Lung (tissue), 12 donors: ENCODE data around the gene ZBTB47. TPM values are rescaled to one million over a fixed set of nuclear protein-coding genes. Genes with fewer than 3 reads are reported as not detected.
A peak's percentile ranks its signal among the peaks of the same experiment; 100 is the strongest.

Source experiments
- ATAC-seq: fragments of 200-7000 bp; cut with Tn5 transposase; one replicate; pipeline ENCODE4 v1.9.1; 2020; ENCODE audit warnings: moderate number of reproducible peaks; ENCODE audit not compliant: insufficient read depth, low FRiP score
- DNase-seq, 3 donors: peaks; one replicate each; pipeline ENCODE4 v3.0.0-alpha.2; 2013 to 2017
- H3K27ac ChIP-seq, 2 donors: one replicate each; pipeline ENCODE4 v1.5.1; 2013; ENCODE audit warnings: mild to moderate bottlenecking in 2 of 2, moderate library complexity in 2 of 2, control low read depth in 1 of 2, inconsistent platforms in 1 of 2, low read depth in 1 of 2, low read length in 1 of 2
- H3K27me3 ChIP-seq, 3 donors: one replicate each; pipeline ENCODE4 v1.5.1; 2013; ENCODE audit warnings: low read length in 2 of 3; ENCODE audit not compliant: control insufficient read depth in 3 of 3, insufficient read depth in 3 of 3
- H3K36me3 ChIP-seq, 4 donors: one replicate each; pipeline ENCODE4 v1.5.1; 2013; ENCODE audit warnings: low read length in 4 of 4, mild to moderate bottlenecking in 1 of 4, moderate library complexity in 1 of 4; ENCODE audit not compliant: control insufficient read depth in 4 of 4, insufficient read depth in 4 of 4
- H3K4me1 ChIP-seq, 5 donors: one replicate each; pipeline ENCODE4 v1.5.1; 2013; ENCODE audit warnings: low read length in 5 of 5, mild to moderate bottlenecking in 2 of 5, moderate library complexity in 1 of 5; ENCODE audit not compliant: control insufficient read depth in 5 of 5, insufficient read depth in 5 of 5
- H3K4me3 ChIP-seq: one replicate; pipeline ENCODE4 v1.5.1; 2013; ENCODE audit warnings: mild to moderate bottlenecking, control low read depth, moderate library complexity
- H3K9ac ChIP-seq, 2 donors: one replicate each; pipeline ENCODE4 v1.5.1; 2013; ENCODE audit warnings: low read length in 2 of 2, control low read depth in 1 of 2; ENCODE audit not compliant: insufficient read depth in 1 of 2
- H3K9me3 ChIP-seq, 4 donors: one replicate each; pipeline ENCODE4 v1.5.1; 2013; ENCODE audit warnings: low read length in 3 of 4, mild to moderate bottlenecking in 1 of 4, moderate library complexity in 1 of 4; ENCODE audit not compliant: control insufficient read depth in 4 of 4, insufficient read depth in 3 of 4
- WGBS, 2 donors: extraction: QIAGEN DNeasy Blood & Tissue Kit; methylation state at CpG; one replicate each; pipeline ENCODE4 v1.1.7; 2013; 5-methylcytosine and 5-hydroxymethylcytosine counted together
- polyA plus RNA-seq, 2 donors: library from polyadenylated mRNA; stranded (reverse); fragments of 200-250 nt; gene quantifications; one replicate each; pipeline ENCODE4 v1.2.1, GENCODE V29; 2013
- total RNA-seq, 2 donors: library from RNA; depleted of rRNA in 1 of 2; stranded (reverse); fragments of >200 nt in 1 of 2; gene quantifications; one replicate each; pipeline ENCODE4 v1.2.1, GENCODE V29; 2014 to 2021
- TF ChIP-seq, protein P1 (sequence below): IDR thresholded peaks from 2 replicates; pipeline ENCODE4 v1.5.1; 2012; ENCODE audit warnings: mild to moderate bottlenecking; ENCODE audit errors: control extremely low read depth, extremely low read depth
- donor health status: control.
- donor health status: control.
- donor health status: Bipolar disorder and iron deficiency.
- donor health status: healthy.
- donor health status: DM: yes; HTN: yes; CAD: no.

The ZBTB47 gene
- total and polyA plus RNA-seq, 4 donors: 8.6 to 34.1 (median 15.8) TPM

GRCh38 chr3:42649783-42650182 is 3.7 kb upstream of the ZBTB47 start:
- DNase-seq (no peak), ATAC-seq (no peak)
- Histone ChIP-seq H3K27me3 (no peaks in the 10 kb centered on the region), H3K4me1 (peaks cover 0 to 23% (median 18%) of the 10 kb centered on the region in 5 donors), H3K36me3 (peaks cover 11 to 23% (median 16%) of the 10 kb centered on the region in 4 donors), H3K9me3 (no peaks in the 10 kb centered on the region), H3K9ac (no peak overlapping the region), H3K27ac (no peak overlapping the region), H3K4me3 (no peak overlapping the region)
- TF ChIP-seq, protein P1, sequence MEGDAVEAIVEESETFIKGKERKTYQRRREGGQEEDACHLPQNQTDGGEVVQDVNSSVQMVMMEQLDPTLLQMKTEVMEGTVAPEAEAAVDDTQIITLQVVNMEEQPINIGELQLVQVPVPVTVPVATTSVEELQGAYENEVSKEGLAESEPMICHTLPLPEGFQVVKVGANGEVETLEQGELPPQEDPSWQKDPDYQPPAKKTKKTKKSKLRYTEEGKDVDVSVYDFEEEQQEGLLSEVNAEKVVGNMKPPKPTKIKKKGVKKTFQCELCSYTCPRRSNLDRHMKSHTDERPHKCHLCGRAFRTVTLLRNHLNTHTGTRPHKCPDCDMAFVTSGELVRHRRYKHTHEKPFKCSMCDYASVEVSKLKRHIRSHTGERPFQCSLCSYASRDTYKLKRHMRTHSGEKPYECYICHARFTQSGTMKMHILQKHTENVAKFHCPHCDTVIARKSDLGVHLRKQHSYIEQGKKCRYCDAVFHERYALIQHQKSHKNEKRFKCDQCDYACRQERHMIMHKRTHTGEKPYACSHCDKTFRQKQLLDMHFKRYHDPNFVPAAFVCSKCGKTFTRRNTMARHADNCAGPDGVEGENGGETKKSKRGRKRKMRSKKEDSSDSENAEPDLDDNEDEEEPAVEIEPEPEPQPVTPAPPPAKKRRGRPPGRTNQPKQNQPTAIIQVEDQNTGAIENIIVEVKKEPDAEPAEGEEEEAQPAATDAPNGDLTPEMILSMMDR: no peak
- 71 to 83% methylated on average over 4 of the region's 4 CpGs for WGBS, 2 donors

- H3K4me1 ChIP-seq: peaks cover 3 to 32% (median 23%) of the 10 kb centered on the region in 5 donors
- ATAC-seq (no peak), DNase-seq (no peak)
- H3K9me3 ChIP-seq: no peaks in the 10 kb centered on the region
- WGBS, 2 donors: 86 to 90% methylated on average over 9 of the region's 9 CpGs
- H3K27ac ChIP-seq: no peak overlapping the region
- TF ChIP-seq, protein P1: no peak
- H3K27me3 ChIP-seq: no peaks in the 10 kb centered on the region
- peaks cover 9 to 13% (median 13%) of the 10 kb centered on the region in 4 donors for H3K36me3 ChIP-seq
- H3K4me3 ChIP-seq: no peak overlapping the region
- no peak overlapping the region for H3K9ac ChIP-seq
These were observed 2.0 kb upstream of the ZBTB47 start for GRCh38 chr3:42651248-42652091.

DNA sequence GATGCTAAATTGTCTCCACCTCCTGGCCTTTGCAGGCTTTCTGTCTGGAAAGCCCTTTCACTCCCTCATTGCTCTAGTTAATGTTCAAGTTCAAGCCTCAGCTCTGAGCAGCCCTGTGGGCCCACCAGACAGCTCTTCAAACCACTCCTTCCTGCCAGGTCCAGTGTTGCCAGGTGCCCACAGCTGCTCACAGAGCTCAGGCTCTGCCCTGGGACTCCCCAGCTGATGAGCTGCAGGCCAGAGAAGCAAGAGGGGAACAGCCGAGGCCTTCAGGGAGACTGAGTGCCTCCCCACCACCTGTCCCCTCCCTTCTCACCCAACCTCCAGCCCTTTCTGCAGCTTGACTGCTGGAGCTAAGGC is 1.3 kb upstream of the ZBTB47 start:
- H3K4me3 ChIP-seq: no peak overlapping the region
- DNase-seq (peak in 1 of 3 donors; percentile 12), ATAC-seq (no peak)
- no peaks in the 10 kb centered on the region for H3K9me3 ChIP-seq
- H3K36me3 ChIP-seq: peaks cover 6 to 8% (median 7%) of the 10 kb centered on the region in 4 donors
- peaks cover 3 to 32% (median 23%) of the 10 kb centered on the region in 5 donors for H3K4me1 ChIP-seq
- no peaks in the 10 kb centered on the region for H3K27me3 ChIP-seq
- 58 to 86% methylated on average over 1 of the region's 1 CpG for WGBS, 2 donors
- TF ChIP-seq, protein P1: no peak
- peak overlapping the region in 1 of 2 donors; percentile 97 for H3K27ac ChIP-seq
- no peak overlapping the region for H3K9ac ChIP-seq
